NCI-H2107 (cell line): ENCODE measurements around the gene UBE2C.

Source experiments
- DNase-seq: peaks from one replicate; lab custom pipeline; 2025; lab: John Stamatoyannopoulos, UW

UBE2C gene

DNA sequence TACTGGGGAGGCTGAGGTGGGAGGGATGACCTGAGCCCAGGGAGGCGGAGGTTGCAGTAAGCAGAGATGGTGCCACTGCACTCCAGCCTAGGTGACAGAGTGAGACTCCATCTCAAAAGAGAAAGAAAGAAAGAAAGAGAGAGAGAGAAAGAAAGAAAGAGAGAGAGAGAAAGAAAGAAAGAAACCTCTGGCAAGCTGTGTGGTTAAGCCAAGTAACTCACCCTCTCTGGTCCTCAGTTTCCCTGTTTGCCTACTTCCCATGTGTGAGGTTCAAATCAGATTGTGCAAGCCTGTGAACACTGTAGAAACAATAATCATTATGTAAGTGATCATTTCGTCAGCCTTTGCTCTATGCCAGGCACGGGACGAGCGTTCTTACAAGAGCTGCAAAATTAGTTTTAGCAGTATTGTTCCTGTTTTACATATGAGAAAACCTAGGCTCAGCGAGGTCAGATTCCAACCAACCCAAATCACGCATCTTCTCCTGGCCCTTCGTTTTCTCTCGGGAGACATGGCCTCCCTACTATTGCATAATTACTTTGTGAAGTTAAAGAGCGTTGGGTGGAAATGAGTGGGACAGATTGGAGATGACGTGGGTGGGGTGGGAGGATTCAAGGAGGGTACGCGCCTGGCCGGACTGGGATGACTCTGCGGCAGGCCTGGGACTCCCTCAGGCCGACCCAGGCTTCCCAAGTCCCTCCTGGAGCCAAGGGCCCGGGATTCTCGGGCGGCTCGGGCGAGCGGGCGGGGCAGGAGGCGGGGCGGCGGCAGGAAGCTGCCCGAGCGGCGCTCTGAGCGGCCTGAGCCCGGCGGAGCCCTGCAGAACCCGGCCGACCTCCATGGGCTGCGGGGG, 20.8 kb downstream of the UBE2C start, which contains the start of gene SNX21:
TSS of gene SNX21 (plus strand) at position 770 of the 853 bp plus-strand sequence. CDS start 121 bp downstream, outside the sequence.
- DNase-seq: no peak

GRCh38 chr20:45833883-45834796, 21.7 kb downstream of the UBE2C start:
- no peak for DNase-seq

- no peak for DNase-seq
Observed at GRCh38 chr20:45834797-45835161, 22.3 kb downstream of the UBE2C start.

DNA sequence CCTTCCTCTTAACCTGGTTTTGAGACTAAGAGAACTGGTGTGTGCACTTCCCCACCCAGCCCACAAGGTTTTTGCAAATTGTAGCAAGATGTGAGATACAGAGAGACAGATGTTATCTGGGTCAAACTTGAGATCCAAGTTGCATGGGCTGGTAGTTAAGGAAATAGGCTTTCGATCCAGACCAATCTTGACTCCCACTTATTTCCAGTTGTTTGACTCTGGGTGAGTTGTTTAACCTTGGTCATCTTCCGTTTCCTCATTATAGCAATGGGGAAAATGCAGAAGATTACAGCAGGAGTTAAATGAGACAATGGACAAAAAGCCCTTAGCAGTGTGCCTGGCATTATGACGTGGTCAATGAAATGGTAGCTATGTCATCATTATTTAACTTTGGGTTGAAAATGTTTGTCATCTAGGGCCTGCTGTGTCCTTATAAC, 22.9 kb downstream of the UBE2C start:
- no peak for DNase-seq

GRCh38 chr20:45835825-45836224, 23.4 kb downstream of the UBE2C start:
- no peak for DNase-seq

GRCh38 chr20:45836841-45837240, 24.4 kb downstream of the UBE2C start:
- DNase-seq: no peak

- no peak for DNase-seq
Observed at GRCh38 chr20:45840700-45841198, 28.3 kb downstream of the UBE2C start.

DNA sequence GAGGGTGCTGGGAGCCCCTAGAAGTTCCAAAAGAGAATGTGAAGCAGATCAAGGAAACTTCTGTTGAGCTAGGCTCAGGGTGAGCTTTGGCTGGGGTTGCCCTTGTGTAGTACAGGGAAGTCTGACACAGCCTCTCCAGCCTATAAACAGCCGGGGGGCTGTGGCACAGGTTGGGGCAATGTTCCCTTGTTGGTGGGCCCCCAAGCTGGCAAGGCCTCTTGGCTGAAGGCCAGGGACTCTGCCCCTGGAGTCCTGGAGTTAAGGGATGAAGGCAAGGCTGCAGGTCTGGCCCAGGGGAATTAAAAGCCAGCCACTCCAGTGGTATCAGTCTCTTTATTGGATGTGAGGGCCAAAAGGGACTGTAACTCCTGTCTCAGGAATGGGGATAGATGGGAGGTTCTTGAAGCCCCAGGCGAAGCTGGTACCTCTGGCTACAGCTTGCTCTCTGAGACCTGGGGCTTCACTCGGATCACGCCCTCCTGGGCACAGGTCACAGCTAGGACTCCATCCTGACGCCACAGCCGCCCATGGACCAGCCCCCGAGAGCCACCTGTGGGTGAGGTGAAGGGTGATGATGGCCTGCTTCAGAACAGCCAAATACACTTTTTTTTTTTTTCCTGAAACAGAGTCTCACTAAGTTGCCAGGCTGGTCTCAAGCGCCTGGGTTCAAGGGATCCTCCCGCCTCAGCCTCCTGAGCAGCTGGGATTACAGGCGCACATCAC, 29.1 kb downstream of the UBE2C start:
- DNase-seq: no peak

GRCh38 chr20:45842169-45842812, 29.8 kb downstream of the UBE2C start:
- DNase-seq: no peak

DNA sequence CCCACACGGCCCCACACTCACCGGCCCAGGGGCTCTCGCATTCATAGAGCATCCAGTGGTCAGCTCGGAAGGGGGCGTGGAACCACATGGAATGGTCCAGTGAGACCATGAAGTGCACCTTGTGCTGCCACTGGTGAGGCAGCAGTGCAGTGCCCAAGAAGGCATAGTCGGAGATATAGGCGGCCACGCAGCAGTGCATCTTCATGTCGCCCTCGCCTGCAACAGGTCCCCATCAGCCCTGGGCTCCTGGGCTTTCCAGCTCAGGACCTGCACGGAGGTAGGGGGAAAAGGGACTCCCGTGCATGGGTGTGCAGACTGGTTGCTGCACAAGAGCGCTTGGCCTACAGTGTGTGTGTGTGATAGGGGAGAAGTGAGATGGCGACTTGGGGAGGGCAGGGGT, 31.1 kb downstream of the UBE2C start:
- no peak for DNase-seq

DNA sequence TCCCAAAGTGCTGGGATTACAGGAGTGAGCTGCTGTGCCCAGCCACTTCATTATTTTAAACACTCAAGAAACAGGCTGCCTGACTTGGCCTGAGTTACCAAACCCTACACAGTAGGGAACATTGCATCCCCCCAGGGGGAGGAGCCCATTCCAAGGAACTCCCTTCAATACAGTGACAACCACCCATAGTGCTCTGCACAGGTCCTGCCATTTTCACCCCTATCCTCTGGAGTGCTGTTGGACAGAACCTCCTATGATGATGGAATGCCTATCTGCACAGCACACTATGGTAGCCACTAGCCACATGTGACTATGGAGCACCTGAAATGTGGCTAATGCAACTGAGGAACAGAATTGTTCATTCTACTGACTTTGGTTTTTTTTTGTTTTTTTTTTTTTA, 33.0 kb downstream of the UBE2C start:
- DNase-seq: no peak

DNA sequence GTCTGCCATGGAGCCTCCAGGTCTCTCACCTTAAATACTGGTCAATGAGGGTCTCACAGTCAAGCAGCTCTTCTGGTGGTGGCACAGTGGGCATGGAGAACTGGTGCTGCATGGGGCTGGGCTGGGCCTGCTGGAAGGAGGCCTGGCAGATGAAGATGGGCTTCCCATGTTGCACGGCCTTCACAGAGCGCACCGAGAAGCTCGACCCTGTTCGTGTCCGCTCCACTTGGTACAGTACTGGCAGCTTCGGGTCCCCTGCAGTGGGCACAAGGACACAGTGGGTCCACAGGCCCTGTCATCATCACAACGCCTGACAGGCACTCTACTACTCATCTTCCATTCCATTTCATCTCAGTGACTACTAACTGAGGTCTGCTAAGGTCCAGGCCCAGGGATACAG, 36.0 kb downstream of the UBE2C start:
- DNase-seq: no peak

DNA sequence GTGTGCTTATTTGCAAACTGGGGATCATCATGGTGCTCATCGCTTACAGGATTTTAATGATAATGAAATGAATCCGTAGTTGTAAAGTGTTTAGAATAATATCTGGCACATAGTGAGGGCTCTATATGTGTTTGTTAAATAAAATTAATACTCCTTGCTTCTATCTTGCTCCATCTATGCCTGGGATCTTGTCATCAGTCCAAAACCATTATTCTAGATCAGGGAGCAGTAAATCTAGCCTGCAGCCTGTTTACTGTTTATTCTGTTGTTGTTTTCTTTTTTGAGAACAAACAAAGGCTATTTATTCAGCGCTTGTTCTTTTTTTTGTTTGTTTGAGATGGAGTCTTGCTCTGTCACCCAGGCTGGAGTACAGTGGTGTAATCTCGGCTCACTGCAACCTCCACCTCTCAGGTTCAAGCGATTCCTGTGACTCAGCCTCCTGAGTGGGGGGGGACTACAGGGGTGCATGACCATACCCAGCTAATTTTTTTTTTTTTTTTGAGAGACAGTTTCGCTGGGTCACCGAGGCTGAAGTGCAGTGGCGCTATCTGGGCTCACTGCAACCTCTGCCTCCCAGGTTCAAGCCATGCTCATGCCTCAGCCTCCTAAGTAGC, 36.6 kb downstream of the UBE2C start:
- no peak for DNase-seq

- no peak for DNase-seq
Observed at GRCh38 chr20:45850238-45850637, 37.8 kb downstream of the UBE2C start.

GRCh38 chr20:45850926-45851325, 38.5 kb downstream of the UBE2C start:
- no peak for DNase-seq

GRCh38 chr20:45851501-45851900, 39.1 kb downstream of the UBE2C start:
- no peak for DNase-seq

DNA sequence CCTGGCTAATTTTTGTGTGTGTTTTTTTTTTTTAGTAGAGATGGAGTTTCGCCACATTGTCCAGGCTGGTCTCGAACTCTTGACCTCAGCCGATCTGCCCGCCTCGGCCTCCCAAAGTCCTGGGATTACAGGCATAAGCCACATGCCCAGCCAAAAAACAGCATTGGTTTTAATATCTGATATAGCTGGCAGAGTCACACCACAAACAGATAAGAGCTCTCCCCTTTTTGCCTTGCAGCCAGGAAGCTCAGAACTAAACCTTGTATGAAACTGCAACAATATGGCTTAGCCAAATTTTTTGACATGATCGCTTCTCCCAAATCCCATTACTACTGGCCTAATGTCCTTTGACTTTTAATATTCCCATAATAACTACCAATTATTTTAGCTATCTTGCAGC, 39.9 kb downstream of the UBE2C start:
- DNase-seq: no peak

GRCh38 chr20:45853484-45853883, 41.0 kb downstream of the UBE2C start:
- DNase-seq: no peak

- peak; percentile 95 for DNase-seq
Observed at GRCh38 chr20:45857114-45857881, 44.9 kb downstream of the UBE2C start, which contains the start of the genes ACOT8 and ZSWIM3. ACOT8 (minus strand) TSS chr20:45857392; CDS start chr20:45857315, 77 bp downstream. ZSWIM3 (plus strand) TSS chr20:45857614; CDS start chr20:45857826, 212 bp downstream.

- DNase-seq: no peak
Observed at GRCh38 chr20:45857882-45858216, 45.4 kb downstream of the UBE2C start.
